Measurements from ENCODE around the gene CYP2E1.

- TF ChIP-seq POLR2AphosphoS5 (IDR thresholded peaks at IDR 0.05) (no peak), CTCF (IDR thresholded peaks at IDR 0.05) (no peak), POLR2A (IDR thresholded peaks at IDR 0.05; ENCODE audit: low read depth) (no peak)
Observed at GRCh38 chr10:133489816-133490588, 37.2 kb upstream of the CYP2E1 start.
